GM18507 (cell line): ENCODE measurements around the gene ITFG1.
"Not testable (repeated sequence)": the region's sequence is repeated elsewhere in the genome, so short reads cannot be mapped to it uniquely, and the experiment has no call there.

ENCODE experiments used
- DNase-seq: peaks from one replicate; pipeline ENCODE4 v3.0.0; 2011; ENCODE audit warnings: low read depth; ENCODE audit not compliant: insufficient read length; ENCODE audit errors: extremely low spot score
- FAIRE-seq: peaks from 2 replicates; lab custom pipeline; 2011; peaks lifted over from hg19 to GRCh38; lab: Jason Lieb, UNC

Gene ITFG1

GRCh38 chr16:47363761-47364160, 97.1 kb downstream of the ITFG1 start:
- DNase-seq = no peak
- FAIRE-seq = no peak

GRCh38 chr16:47359478-47359877, 101.4 kb downstream of the ITFG1 start:
- DNase-seq = no peak

GRCh38 chr16:47358816-47359215, 102.0 kb downstream of the ITFG1 start:
- FAIRE-seq = no peak
- DNase-seq = no peak

More at GRCh38 chr16:47359478-47359877, 101.4 kb downstream of the ITFG1 start:
- FAIRE-seq = no peak

GRCh38 chr16:47349029-47349428, 111.8 kb downstream of the ITFG1 start:
- not testable (repeated sequence) for FAIRE-seq, DNase-seq

- not testable (repeated sequence) for FAIRE-seq, DNase-seq
Measured at GRCh38 chr16:47347021-47347696, 113.7 kb downstream of the ITFG1 start.

- DNase-seq = no peak
- FAIRE-seq = no peak
Measured at GRCh38 chr16:47342055-47342454, 118.8 kb downstream of the ITFG1 start.

- not testable (repeated sequence) for DNase-seq
- FAIRE-seq = peak; percentile 54
Measured at GRCh38 chr16:47330562-47330961, 130.3 kb downstream of the ITFG1 start.

- FAIRE-seq, DNase-seq: not testable (repeated sequence)
Measured at GRCh38 chr16:47324309-47324708, 136.6 kb downstream of the ITFG1 start.

- FAIRE-seq = no peak
- no peak for DNase-seq
Measured at GRCh38 chr16:47323241-47323640, 137.6 kb downstream of the ITFG1 start.

- FAIRE-seq = no peak
- DNase-seq = no peak
Measured at GRCh38 chr16:47320546-47321310, 140.1 kb downstream of the ITFG1 start.

- DNase-seq = no peak
- FAIRE-seq = peak; percentile 38
Measured at GRCh38 chr16:47317465-47318240, 143.2 kb downstream of the ITFG1 start.

- no peak for DNase-seq
- FAIRE-seq = no peak
Measured at GRCh38 chr16:47316442-47317015, 144.3 kb downstream of the ITFG1 start.

- FAIRE-seq = no peak
- DNase-seq = no peak
Measured at GRCh38 chr16:47311738-47312505, 148.9 kb downstream of the ITFG1 start.

- no peak for DNase-seq
- FAIRE-seq = peak; percentile 60
Measured at GRCh38 chr16:47310792-47311211, 150.1 kb downstream of the ITFG1 start.

- DNase-seq (no peak), FAIRE-seq (no peak)
Measured at GRCh38 chr16:47309581-47310312, 151.1 kb downstream of the ITFG1 start.

- DNase-seq (no peak), FAIRE-seq (no peak)
Measured at GRCh38 chr16:47308601-47309000, 152.3 kb downstream of the ITFG1 start.

GRCh38 chr16:47304563-47304962, 156.3 kb downstream of the ITFG1 start:
- FAIRE-seq (no peak), DNase-seq (no peak)

- FAIRE-seq = no peak
- DNase-seq = no peak
Measured at GRCh38 chr16:47299587-47299986, 161.3 kb downstream of the ITFG1 start.
